ENCODE data around the gene MBD5. TPM values are rescaled to one million over a fixed set of nuclear protein-coding genes. Genes with fewer than 3 reads are reported as not detected.

MBD5 gene
- total and polyA plus RNA-seq, 12 donors: 5.6 to 61.7 (median 40.5) TPM

GRCh38 chr2:148179724-148180123 lies 158.8 kb downstream of the MBD5 start:
- H3K4me3 ChIP-seq: no peak overlapping the region
- no peaks in the 10 kb centered on the region for H3K4me1 ChIP-seq (replicated peaks in 1 of 2)
- WGBS, 4 donors: 79 to 91% (median 86%) methylated on average over 1 of the region's 1 CpG
- H3K36me3 ChIP-seq (replicated peaks in 1 of 2): no peaks in the 10 kb centered on the region
- H3K27ac ChIP-seq: no peak overlapping the region
- intact Hi-C loops (cut with DNase I): no loop called here
- no peaks in the 10 kb centered on the region for H3K9me3 ChIP-seq (replicated peaks in 1 of 3)
- no peak for DNase-seq
- TF ChIP-seq, protein P1, sequence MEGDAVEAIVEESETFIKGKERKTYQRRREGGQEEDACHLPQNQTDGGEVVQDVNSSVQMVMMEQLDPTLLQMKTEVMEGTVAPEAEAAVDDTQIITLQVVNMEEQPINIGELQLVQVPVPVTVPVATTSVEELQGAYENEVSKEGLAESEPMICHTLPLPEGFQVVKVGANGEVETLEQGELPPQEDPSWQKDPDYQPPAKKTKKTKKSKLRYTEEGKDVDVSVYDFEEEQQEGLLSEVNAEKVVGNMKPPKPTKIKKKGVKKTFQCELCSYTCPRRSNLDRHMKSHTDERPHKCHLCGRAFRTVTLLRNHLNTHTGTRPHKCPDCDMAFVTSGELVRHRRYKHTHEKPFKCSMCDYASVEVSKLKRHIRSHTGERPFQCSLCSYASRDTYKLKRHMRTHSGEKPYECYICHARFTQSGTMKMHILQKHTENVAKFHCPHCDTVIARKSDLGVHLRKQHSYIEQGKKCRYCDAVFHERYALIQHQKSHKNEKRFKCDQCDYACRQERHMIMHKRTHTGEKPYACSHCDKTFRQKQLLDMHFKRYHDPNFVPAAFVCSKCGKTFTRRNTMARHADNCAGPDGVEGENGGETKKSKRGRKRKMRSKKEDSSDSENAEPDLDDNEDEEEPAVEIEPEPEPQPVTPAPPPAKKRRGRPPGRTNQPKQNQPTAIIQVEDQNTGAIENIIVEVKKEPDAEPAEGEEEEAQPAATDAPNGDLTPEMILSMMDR (IDR thresholded peaks at IDR 0.05): no peak
- H3K27me3 ChIP-seq: no peaks in the 10 kb centered on the region

DNA sequence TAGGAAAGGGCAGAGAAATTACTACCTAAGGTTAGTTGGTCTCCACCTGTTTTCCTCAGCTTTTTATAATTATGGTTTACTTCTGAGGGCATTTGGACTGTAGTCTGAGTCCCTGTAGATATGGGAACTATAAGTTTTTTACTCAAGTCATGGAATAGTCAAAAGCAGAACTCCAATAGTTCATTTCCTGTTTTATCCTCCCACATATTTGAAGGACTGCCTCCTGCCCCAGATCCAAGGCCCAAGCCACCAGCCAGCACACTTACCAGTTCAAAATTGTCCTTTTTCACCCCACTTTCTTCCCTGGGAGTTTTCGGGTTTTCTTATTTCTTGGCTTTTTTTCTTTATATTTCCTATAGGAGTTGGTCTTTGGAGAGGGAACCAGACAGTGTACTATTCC lies 164.1 kb downstream of the MBD5 start:
- TF ChIP-seq POLR2A (IDR thresholded peaks at IDR 0.05): no peak
- TF ChIP-seq, protein P1 (IDR thresholded peaks at IDR 0.05): no peak

DNA sequence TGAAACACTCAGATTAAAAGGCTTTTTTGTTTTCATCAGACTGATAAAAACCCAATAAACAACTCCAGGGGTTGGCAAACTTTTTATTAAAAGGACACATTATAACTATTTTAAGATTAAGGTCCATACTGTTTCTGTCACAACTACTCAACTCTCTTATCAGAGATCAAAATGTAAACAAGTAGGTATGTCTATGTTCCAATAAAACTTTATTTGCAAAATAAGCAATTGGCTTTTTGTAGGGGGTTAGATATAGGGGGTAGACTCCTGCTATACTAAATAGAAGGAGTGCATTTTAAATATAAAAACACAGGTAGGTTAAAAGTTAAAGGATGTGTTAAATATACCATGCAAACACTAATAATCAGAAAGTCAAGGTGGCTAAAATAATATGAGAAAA lies 174.0 kb downstream of the MBD5 start:
- Histone ChIP-seq H3K4me3 (no peak overlapping the region), H3K27ac (no peak overlapping the region), H3K36me3 (replicated peaks in 1 of 2) (no peaks in the 10 kb centered on the region), H3K27me3 (no peaks in the 10 kb centered on the region), H3K4me1 (replicated peaks in 1 of 2) (no peaks in the 10 kb centered on the region), H3K9me3 (replicated peaks in 1 of 3) (no peaks in the 10 kb centered on the region)
- DNase-seq: no peak
- TF ChIP-seq, protein P1 (IDR thresholded peaks at IDR 0.05): no peak
- TF ChIP-seq POLR2A (IDR thresholded peaks at IDR 0.05): no peak
- intact Hi-C loops (cut with DNase I): no loop called here

More for the DNA sequence above, 164.1 kb downstream of the MBD5 start:
- no peak for DNase-seq
- Histone ChIP-seq H3K4me3 (no peak overlapping the region), H3K9me3 (replicated peaks in 1 of 3) (no peaks in the 10 kb centered on the region), H3K27ac (no peak overlapping the region), H3K36me3 (replicated peaks in 1 of 2) (no peaks in the 10 kb centered on the region), H3K4me1 (replicated peaks in 1 of 2) (no peaks in the 10 kb centered on the region), H3K27me3 (no peaks in the 10 kb centered on the region)
- 96 to 100% (median 100%) methylated on average over 1 of the region's 1 CpG for WGBS, 4 donors
- intact Hi-C loops (cut with DNase I): no loop called here

DNA sequence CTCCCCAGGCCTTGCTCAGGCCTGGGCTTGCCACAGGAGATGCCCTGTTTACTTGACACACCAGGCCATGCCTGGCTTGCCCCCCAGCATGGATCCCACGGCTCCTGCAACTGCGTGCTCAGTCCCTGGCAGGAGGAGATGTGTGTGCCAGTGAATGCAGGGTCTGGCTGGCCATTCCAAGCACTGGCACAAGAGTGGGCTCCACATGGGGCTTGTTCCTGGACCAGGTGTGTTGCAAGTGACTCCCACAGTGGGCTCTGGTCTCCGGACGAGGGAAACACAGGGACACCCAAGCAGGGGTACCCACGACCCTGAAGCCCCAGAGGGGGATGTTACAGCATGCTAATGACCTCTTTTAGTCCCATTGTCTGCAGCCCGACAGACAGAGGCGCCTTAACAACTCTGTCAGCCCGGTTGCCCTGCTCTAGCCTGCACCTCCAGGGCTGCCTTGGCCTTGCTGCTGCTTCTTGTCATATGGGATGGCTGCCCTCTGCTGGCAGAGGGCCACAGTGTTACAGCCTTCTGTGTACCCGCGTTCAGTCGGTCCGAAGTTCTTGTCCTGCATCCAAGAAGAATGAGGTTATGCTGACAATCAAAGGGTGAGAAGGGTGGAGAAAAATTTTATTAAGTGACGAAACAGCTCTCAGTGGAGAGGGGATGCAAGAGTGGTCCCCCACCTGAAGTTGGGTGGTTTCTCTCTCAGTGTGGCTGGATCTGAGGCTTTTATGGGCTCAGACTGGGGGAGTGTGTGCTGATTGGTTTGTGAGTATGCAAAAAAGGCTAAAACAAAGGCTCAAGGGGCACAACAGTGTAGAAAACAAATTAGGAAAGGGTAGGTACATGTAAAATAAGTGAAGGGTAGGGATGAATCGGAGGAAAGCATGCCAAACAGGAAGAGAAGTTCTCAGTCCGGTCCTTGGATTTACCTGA lies 180.4 kb downstream of the MBD5 start:
- no peaks in the 10 kb centered on the region for H3K36me3 ChIP-seq (replicated peaks in 1 of 2)
- intact Hi-C loops (cut with DNase I): no loop called here
- no peaks in the 10 kb centered on the region for H3K9me3 ChIP-seq (replicated peaks in 1 of 3)
- 91 to 96% (median 94%) methylated on average over 7 to 15 of the region's 15 CpGs for WGBS, 4 donors
- no peaks in the 10 kb centered on the region for H3K4me1 ChIP-seq (replicated peaks in 1 of 2)
- peak in 5 of 7 donors; percentile 11 to 40 (median 31) for DNase-seq
- no peaks in the 10 kb centered on the region for H3K27me3 ChIP-seq
- H3K27ac ChIP-seq: no peak overlapping the region
- TF ChIP-seq POLR2A (IDR thresholded peaks at IDR 0.05): no peak
- TF ChIP-seq, protein P1 (IDR thresholded peaks at IDR 0.05): peak in 3 of 6 experiments; percentile 17 to 39 (median 19)
- H3K4me3 ChIP-seq: no peak overlapping the region

All from adrenal gland (tissue), 12 donors.